NCI-H1417 (cell line): Measurements from ENCODE around the gene CMTM4.

Source experiments
- DNase-seq, 3 experiments: peaks; one replicate each; lab custom pipeline; 2025; lab: John Stamatoyannopoulos, UW

Gene CMTM4

DNA sequence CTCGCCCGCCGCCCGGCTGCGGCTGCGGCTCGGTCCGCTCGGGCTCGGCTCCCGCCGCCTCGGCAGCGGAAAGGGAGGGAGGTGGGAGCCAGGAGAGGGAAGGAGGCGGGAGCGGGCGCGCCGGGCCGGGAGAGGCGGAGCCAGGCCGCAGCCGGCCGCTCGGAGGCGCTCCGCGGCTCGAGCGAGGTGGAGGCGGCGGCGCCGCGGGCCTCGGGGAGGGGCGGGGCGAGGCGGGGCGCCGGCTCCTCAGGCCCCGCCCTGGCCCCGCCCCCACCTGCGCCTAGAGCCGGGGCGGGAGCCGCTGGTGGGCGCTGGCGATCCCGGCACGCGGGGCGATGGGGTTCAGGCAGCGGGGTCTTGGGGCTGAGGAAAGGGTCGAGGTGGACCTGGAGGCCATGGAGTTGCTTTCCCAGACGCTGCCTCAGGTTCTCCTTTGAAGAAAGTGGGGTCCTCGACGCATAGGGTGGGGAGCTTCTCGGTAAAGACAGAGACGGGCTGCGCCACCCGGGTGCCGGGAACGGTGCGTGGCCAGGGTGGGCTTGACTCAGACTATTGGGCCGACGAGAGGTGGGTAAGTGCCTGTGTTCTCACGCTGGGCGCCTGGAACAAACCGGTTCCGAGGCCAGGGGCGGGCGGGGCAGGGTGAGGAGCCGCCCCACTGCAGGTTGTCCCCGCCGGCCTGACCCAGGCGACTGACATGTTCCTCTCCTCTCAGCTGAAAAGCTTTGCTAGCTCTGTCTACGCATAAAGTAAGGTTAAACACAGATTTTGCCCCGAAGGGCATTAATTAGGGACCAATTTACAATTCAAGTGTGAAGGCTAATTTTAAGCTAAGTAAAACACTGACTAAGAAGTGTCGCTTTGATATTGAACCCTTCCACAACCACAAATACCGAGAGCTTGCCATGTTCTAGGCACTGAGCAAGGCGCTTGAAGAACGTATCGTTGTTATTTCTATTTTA, at the start of gene CMTM4:
TSS of gene CMTM4 (minus strand) at position 75 of the 962 bp plus-strand sequence. CDS start 218 bp downstream, outside the sequence.
- peak; percentile 79 to 86 (median 81) for DNase-seq

DNA sequence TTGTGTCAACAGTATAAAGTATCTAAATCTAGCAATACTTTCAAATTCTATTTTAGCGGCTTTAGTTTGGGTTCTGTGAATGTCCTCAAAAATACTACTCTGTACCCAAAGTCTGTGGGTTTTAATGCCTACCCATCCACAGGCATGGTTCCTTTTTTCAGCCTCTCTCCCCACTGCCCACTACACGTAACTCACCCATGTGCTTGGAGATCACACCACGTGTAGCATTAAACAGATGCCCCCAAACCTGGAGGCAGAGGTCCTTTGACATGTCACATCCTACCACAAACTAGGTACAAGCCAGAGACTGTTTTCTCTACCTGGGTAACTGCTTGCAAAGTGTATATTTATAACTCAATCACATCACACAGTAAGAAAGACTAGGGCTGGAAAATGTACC, 49.5 kb upstream of the CMTM4 start:
- DNase-seq = no peak

- DNase-seq = no peak
Measured at GRCh38 chr16:66741950-66742808, 45.6 kb upstream of the CMTM4 start.

- DNase-seq = peak in 1 of 3 experiments; percentile 7
Measured at GRCh38 chr16:66741169-66741900, 44.8 kb upstream of the CMTM4 start.

DNA sequence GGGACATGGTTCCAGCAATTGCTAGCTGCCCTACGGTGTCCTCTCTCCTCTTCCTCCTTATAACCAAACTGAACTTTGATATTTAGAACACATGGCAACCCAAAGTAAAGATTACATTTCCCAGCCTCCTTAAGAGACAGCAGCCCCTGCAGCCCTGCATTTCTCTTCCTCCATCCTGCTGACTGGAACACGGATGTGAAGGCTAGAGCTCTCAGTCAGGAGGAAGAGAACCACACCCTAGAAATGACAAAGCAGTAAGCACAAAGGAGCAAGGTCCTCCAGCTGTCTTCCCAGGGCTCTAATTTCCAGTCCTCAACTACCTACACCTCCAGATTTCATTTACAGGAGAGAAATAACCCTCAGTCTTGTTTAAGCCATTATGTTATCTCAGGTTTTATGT, 44.0 kb upstream of the CMTM4 start:
- no peak for DNase-seq

DNA sequence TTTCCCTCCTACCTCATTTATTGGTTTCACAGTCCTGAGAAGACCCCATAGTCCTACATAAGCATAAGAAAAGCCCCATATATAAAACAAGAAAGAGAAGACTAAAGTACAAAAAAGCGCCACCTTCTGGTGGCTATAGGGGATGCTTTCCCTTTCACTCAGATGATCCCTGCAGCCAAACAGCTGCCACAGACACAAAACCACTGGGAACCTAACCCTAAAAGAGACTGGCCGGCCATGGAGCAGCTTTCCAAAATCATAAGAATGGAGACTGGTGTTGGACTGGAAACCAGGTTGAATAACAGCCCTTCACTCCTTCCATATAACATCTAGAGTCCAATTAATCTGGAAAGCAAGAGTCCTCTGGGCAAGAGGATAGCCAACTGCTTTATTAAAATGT, 43.5 kb upstream of the CMTM4 start:
- peak in 1 of 3 experiments; percentile 29 for DNase-seq

- no peak for DNase-seq
Measured at GRCh38 chr16:66735891-66736290, 39.3 kb upstream of the CMTM4 start.

GRCh38 chr16:66731101-66731500, 34.6 kb upstream of the CMTM4 start:
- DNase-seq = no peak

DNA sequence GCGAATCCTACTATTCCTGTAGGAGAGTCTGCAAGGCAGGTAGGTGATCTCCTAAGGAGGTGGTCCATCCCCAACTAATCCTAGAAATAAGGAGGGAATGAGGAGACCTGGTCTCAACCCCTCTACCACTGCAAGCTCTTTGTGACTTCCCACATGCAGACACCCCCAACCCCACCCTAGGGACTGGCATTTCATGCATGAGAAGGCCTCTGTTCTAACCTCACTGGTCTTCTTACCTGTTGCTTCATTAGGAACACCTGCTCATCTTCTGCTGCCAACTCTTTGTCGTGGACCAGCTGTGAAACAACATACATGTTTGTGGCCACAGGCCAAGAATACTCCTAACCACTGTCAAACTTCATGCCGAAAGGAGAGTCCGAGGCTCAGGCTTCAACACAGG, 32.3 kb upstream of the CMTM4 start:
- peak in 1 of 3 experiments; percentile 1 for DNase-seq

- DNase-seq = peak in 2 of 3 experiments; percentile 9 to 61
Measured at GRCh38 chr16:66728117-66728787, 31.7 kb upstream of the CMTM4 start.

- peak in 1 of 3 experiments; percentile 1 for DNase-seq
Measured at GRCh38 chr16:66720766-66721165, 24.2 kb upstream of the CMTM4 start.

DNA sequence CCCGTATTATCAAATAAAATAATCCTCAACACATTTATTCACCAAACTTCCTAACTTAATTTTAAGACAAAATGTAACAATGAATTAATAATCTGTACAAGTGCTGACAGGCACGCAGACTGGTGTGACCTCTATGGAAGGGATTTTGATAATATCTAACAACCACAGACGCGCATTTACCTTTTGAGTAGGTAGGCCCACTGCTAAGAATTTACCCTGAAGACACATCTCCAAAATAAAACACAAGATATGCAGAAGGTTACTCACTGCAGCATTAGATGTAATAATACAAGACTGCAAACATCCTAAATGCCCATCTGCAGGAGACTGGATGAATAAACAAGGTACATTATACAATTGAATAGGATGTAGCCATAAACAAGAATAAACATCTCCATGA, 22.7 kb upstream of the CMTM4 start:
- no peak for DNase-seq

GRCh38 chr16:66717776-66718175, 21.2 kb upstream of the CMTM4 start:
- DNase-seq = no peak

DNA sequence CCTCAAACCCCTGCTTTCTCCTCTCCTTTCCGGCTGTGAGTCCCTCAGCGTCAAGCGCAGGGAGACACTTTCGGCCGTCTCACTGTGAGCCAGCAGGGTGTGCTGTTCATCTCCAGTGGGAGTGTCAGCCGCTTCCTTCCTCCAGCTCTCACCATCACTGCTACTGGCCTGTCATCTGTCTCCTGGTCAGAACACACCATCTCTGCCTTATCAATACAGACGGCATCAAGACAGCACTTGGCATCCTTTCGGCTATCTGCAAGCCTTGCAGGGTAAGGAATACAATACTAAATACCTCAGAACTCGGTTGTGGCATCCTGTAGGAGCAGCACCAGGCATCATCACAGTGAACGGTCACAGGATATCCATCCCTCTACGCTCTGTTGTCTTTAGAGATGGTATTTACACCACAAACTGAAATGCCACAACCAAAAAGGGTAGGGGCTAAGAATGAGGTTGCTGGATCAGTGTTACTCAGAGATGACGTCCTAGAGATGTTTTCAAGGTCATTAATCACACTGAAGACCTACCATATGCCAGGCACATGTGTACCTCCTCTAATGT, 20.7 kb upstream of the CMTM4 start:
- DNase-seq = no peak

DNA sequence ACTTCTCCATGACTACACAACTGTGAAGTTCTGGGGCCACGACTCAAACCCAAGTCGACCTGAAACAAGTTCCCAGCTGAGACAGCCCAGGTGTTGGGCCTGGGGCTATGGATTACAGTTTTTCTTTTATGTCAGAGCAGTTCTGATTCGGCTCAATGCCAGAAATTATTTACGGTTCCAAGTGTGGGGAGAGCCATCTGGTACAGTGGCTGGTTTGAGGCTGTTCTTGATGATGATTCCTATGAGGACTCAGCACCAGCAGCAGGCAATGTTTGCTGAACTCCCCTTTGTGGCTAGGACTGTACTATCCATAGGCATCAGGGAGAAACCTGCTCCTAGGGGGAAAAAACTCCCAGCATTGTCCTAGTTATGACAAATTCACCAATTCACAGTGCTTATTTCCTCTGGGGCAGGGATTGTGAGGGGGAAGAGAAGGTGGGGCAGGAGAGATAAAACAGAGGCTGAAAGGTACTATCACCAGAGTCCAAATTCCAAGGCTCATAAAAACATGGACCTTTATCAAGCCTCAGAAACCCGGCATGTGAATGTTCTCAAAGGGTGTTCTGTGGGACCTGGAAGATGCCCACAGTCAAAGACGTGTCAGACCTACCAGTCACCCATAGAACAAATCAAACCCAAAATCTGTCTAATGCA, 18.2 kb upstream of the CMTM4 start:
- peak in 1 of 3 experiments; percentile 48 for DNase-seq

GRCh38 chr16:66714062-66714461, 17.5 kb upstream of the CMTM4 start:
- DNase-seq = no peak

- DNase-seq = no peak
Measured at GRCh38 chr16:66713076-66713475, 16.5 kb upstream of the CMTM4 start.

DNA sequence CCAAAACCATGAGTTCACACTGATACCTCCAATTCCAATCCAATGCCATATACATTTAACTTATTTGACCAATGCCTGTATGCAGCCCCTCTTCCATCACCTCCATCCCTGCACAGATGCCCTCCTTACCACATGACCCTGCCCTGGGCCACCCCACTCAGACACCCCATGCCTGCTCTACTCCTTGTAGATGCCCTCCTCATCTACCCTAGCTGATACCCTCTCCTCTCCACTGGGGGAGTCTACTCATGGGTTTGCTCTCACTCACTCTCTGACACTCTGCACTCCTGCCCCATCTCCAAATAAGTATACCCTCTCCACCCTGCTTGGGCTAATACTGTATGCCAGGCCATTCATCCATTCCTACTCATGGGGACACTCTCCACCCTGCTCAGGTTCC, 16.0 kb upstream of the CMTM4 start:
- no peak for DNase-seq

- DNase-seq = no peak
Measured at GRCh38 chr16:66711581-66711980, 15.0 kb upstream of the CMTM4 start.

DNA sequence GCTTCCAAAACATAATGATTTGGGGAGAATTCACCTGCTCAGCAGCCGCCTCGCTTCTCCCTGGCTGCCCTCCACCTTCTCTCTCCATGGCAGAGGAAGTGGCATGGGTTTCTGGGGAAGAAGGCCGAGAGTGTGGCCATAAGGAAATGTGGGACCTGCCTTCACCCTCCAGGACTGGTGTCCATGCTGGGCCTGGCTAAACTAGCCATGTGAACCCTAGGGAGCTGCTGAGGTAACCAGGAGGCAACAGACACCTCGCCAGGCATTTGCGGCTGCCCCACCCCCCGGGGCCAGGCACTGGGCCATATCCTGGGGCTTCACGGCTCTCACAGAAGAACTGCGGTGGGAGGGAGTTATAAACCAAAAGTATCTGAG, 9.9 kb upstream of the CMTM4 start:
- DNase-seq = no peak
